Measurements from ENCODE around the gene PLA2G2D.
A peak's percentile ranks its signal among the peaks of the same experiment; 100 is the strongest.

Gene PLA2G2D

DNA sequence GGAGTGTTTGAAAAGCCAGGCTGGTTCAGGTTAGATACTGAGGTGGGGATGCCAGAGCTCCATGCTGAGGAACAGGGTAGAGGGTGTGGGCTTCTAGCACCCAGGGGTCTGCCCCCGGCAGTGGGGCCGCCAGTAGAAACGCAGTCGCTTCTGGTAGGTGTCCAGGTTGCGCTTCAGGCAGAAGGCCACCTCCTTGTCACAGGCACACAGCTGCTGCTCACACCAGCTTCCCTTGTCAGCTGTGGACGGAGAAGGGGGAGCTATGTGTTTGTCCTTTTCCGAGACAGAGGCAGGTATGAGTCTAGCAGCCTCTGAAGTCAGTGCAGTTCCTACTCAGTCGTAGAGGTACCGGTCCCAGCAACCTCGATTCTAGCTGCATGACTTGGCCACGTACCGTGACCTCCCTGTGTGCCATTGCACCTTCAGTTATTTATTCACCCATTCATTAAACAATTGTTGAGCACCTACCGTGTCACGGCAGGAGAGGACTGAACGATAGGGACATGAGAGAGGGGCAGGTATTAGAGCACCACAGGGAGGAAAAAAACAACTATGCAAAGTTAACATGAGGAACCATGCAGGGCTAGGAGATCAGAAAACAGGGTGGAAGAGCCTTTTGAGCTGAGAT lies 5.2 kb downstream of the PLA2G2D start:
- no peak for DNase-seq (ENCODE audit: low spot score)

DNA sequence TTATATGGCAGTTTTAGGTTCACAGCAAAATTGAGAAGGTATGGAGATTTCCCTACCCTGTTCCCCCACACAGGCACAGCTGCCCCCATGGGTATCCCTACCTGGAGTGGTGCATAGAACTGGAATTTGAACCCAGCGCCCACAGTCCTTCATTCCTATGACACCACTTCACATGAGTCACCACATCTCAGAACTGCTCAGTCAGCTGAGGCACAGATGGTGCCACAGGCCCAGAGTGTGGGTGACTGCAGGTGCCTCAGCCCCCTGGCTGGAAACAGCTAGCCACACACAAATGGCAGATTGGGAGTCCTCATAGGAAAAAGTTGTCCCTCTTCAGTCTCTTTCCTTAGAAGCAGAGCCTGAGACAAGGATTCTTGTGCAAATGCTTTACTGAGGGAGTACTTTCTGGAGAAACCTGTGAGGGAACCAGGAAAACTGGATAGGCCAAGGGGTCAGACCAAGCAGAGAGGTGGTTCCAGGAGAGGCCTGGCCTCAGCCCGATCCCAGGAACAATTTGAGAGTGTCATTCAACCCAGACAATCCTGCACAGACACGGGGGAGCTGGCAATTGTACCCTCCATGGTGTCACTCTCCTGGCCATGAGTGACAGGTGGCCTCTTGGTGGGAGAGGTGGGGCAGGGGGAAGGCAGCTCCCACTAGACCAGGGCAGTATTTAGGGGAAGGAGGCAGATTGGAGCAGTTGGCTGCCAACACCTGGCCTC lies 6.9 kb downstream of the PLA2G2D start:
- no peak for DNase-seq (ENCODE audit: low spot score)

DNA sequence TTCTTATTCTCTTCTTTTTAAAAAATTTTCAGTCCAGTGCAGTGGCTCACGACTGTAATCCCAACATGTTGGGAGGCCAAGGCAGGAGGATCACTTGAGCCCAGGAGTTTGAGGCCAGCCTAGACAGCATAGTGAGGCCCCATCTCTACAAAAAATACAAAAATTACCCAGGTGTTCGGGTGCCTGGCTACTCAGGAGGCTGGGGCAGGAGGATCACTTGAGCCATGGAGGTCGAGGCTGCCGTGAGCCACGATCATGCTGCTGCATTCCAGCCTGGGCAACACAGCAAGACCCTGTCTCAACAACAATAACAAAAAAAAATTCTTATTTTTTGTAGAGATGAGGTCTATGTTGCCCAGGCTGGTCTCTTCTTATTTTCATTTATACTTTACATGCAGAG lies 7.9 kb downstream of the PLA2G2D start:
- no peak for DNase-seq (ENCODE audit: low spot score)

DNA sequence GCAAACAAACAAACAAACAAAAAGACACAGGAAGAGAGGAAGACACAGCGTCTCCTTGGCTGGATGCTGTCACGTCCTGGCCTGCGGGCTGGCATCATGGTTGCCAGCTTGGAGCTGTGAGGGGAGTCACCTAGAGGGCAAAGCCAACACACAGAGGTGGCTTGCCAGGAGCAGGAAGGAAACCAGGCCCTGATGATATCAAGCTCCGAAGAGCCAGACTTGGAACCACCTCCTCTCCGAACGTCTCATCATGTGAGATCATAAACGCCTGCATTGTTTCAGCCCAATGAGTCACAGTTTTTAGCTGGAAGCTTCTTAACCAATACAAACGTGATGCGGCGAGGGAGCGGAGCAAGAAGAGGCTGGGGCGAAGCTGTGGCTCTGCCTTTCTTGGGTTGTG lies 8.7 kb downstream of the PLA2G2D start:
- no peak for DNase-seq (ENCODE audit: low spot score)

DNA sequence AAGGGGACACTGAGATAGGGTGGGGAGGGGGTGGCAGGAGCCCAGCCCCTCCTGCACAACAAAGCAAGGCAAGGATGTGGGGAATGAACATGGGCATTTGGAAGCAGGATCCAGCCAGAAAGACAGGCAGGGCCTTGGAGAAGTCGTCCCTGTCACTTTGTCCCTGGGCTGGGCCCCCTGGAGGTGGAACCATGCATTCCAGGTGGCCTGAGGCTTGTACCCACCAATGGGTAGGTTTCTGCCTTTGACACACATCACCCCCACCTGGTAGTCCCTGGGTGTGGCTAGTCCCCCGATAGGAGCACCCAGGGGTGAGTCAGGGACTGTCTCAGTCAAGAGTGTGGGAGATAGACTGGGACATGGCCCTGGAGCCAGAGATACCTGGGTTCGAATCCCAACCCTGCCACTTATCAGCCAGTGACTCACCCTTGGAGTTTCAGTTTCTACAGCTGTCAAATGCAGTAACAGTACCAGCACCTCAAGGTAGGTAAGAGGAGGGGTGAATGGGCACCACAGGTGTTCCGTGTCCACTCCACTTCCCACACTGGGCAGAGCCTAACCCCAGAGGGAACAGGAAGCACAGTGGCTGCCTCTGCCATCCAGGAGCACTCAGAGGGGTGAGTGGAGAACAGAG lies 10.0 kb downstream of the PLA2G2D start:
- DNase-seq (ENCODE audit: low spot score): no peak

DNA sequence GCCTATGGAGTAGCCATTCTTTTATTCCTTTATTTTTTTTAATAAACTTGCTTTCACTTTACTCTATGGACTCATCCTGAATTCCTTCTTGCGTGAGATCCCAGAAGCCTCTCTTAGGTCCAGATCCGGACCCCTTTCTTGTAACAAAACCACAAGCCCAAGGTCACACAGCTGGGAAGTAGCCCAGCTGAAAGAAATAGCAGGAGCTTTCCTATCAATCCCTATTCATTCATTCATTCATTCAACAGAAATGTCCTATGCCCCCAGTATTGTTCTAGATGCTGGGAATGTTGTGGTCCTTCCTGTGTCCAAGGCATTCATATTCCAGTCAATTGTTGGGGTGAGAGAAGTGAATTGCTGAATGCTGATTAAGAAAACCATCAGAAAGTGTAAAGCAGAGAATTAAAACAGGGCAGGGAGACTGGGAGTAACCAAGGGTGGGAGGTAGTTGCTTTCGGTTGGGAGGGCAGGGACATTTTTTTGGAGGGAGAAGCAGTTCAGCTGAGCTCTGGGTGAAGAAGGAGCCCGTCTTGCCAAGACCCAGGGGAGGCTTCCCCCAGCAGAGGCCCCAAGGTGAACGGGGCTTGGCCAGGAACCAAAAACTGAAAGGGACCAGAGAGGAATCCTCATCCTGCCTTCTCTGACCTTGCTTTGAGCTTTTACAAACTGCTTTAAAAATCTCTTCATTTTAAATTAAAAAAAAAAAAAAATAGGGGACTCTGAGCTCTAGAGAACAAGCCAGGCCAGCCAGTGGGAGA lies 10.8 kb downstream of the PLA2G2D start:
- DNase-seq (ENCODE audit: low spot score): no peak

DNA sequence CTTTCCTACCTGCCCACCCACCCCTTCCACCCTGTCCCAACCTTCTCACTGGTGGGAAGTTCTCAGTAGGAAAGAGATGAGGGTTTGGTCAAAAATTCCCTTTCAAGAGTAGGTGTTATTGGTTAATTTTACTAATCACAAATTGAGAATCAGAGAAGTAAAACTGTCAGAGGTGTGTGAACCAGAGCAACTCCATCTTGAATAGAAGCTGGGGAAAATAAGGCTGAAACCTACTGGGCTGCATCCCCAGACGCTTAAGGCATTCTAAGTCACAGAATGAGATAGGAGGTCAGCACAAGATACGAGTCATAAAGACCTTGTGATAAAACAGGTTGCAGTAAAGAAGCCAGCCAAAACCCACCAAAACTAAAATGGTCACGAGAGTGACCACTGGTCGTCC lies 11.5 kb downstream of the PLA2G2D start:
- no peak for DNase-seq (ENCODE audit: low spot score)

DNA sequence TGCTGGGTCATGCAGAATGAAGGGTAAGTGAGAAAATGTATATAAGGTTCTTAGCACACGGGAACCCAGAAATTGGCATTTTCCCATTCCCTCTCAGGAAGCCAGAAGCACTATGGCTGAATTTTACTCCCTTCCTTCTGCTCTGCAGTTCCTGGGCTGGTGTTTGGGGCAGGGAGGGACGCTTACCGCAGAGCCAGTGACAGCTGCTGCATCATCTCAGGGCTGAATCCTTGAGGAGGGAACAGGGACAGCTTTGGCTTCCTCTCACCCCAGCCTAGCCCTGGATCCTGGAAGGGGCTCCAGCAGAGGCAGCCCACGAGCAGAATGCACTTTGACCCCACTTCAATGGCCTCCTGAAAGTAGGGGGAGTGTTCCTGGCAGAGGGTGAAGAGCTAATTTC lies 12.0 kb downstream of the PLA2G2D start:
- DNase-seq (ENCODE audit: low spot score): no peak

DNA sequence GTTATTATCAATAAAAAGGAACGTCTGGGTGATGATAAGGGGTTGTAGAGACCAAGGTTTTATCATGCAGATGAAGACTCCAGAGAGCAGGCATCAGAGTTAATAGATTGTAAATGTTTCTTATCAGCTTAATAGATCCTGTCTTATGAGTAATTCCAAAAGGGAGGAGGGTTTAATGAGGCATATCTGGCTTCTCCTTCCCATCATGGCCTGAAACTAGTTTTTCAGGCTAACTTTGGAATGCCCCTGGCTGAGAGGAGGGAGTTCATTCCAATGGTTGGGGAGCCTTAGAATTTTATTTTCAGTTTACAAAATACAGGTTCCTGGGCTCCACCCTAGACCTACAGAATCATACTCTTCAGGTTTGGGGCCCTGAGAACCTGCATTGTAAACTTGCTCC lies 13.5 kb downstream of the PLA2G2D start:
- DNase-seq (ENCODE audit: low spot score): no peak

DNA sequence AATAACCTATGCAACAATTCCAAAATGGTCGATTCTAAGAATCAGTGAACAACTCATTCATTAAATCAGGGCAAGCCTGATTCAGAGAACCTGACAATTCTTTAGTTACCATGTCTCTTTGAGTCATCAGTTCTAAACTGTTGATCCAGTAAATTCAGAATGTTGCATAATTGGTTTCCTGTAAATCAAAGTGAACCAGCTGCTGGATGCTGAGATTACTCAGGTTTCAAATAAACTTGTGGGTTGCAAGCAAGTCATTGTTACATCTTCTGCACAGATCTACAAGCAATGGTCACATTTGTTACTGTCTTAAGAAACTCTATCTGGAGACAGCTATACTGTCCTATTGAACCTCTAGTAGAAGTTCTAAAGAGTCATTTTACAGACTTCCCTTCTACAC lies 16.5 kb downstream of the PLA2G2D start:
- no peak for DNase-seq (ENCODE audit: low spot score)

DNA sequence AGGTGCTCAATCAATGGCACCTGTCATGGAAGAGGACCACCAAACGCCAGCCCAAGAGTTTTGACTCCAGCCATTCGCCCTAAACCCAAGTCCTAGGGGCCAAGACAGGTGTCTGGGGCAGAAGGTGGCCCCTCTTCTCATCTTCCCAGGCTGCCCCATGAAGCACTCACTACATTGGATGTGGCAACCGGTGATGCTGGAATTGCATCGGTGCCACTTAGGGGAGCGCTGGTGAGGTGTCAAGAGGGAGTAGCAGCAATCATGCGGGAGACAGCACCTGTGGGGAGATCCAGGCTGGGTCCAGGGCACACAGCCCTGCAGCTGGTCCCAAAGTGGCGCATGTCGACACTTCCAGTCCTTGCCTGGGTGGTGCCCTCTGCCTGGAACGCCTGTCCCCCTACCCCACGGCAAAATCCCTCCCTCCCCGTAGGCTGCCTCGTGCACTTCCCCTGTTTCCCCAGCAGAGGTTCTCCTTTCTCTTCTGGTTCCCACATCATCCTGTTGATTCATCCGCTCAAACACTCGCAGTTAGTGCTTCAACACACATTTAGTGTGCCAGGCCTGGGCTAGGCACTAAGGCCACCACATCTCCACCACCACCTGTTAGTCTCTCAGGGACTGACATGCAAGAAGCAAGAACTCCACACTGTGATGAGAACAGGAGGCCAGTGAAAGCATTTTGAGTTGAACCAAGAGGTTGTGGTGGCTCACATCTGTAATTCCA lies 18.5 kb downstream of the PLA2G2D start:
- peak; percentile 17 for DNase-seq (ENCODE audit: low spot score)

DNA sequence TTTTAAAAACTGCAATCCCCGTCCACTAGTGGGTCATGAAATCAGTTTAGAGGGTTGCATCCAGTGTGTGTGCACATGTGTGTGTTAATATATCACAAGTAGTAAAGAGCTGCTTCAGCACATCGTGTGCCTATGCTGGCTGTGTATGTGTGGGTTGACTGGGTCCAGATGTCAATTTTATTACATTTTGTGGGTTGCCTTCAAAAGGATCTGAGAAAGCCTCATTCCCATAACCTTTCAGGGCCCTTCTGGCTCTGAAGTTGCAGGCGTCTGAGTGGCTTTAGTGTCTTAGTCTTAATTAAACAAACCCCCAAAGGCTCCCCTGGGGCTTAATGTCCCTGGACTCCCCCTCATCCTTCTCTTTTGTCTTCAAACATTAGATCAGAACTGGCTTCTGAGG lies 19.8 kb downstream of the PLA2G2D start:
- DNase-seq (ENCODE audit: low spot score): no peak

DNA sequence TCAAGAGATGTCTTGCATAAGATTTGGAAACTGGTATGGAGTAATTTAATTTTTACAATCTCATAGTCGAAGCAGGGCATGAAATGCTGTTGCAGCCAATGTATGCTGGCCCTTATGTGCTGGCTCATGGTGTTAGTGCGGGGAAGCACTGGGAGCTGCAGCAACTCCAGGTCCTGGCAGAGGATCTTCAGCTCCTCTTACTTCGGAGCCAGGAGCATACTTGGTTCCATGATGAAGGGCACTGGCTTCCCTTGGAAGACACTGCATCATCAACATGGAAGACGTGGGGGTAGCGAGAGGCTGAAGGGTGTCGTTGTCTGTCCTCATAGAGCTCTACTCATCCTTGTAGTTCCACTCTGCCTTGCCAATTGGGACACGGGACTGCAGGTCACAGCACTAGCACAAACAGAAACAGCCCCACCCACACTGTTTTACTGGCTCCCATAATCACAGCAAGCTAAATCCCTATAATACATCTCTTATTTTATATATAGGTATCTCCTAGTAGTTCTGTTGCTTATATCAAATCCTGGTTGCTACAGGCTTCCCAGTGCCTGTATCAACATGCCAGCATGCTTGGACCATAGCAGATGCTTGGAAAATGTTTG lies 22.4 kb downstream of the PLA2G2D start:
- DNase-seq (ENCODE audit: low spot score): no peak

DNA sequence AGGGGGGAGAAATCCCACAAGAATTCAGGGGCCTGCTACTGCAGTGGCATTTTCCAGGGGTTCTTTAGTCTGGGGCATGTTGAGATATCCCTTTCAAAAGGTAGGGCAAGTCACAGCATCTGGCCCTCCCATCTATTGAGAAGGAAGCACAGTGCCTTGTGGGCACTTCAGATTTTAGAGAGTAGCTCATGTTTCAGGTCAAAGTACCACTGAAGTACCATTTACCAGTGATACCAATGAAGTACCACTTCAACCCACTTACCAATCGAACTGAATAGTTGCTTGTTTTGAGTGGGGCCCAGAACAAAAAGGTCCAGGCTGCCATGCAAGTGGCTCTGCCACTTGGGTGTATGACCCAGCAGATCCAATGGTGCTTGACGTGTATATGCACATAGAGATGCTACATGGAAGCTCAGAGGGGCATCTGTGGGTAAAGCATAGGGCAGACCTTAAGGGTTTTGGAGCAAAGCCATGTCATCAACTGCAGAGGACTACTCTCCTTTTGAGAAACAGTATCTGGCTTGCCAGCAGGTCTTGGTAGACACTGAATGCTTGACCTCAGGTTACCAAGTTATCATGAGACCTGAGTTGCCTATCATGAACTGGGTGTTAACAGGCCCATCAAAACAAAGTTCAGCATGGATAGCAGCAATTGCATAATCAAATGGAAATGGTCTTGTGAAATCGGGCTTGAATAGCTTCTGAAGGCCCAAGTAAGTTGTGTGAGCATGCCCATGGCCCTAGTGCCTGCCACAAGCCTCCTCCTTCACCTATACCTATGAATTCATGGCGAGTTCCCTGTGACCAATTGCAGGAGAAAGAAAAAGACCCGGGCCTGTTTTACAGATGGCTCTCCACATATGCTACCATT lies 23.5 kb downstream of the PLA2G2D start:
- DNase-seq (ENCODE audit: low spot score): no peak

DNA sequence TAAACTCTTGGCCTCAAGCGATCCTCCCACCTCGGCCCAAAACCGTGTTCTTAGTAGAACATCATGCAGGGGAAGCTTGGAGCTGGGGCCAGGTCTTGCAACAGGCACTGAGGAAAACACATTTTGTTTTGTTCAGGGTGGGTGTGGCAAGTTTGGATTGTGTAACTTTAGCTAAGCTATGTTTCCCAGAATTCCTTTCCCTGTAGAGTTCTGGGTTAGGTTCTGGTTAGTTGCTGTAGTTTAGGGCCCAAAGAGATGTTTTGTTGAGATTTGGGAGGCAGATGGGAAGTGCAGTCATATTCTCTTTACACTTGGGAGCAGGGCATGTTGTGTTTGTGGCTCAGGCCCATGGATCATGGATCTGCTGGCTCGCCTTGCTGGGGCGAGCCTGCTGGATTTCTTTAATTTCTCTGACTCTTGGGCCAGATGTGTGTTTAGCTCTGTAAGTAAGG lies 25.4 kb downstream of the PLA2G2D start:
- DNase-seq (ENCODE audit: low spot score): no peak

DNA sequence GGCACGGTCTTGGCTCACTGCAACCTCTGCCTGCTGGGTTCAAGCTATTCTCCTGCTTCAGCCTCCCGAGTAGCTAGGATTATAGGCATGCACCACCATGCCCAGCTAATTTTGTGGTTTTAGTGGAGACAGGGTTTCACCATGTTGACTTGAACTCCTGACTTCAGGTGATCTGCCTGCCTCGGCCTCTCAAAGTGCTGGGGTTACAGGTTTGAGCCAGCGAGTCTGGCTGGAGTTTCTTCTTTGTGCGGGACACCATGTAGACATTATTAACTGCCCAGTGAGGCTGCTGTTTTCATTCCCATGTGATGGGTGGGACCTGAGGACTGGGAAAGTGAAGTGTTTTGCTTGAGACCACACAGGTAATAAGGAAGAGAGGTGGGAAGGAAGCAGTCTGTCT lies 26.0 kb downstream of the PLA2G2D start:
- DNase-seq (ENCODE audit: low spot score): no peak

DNA sequence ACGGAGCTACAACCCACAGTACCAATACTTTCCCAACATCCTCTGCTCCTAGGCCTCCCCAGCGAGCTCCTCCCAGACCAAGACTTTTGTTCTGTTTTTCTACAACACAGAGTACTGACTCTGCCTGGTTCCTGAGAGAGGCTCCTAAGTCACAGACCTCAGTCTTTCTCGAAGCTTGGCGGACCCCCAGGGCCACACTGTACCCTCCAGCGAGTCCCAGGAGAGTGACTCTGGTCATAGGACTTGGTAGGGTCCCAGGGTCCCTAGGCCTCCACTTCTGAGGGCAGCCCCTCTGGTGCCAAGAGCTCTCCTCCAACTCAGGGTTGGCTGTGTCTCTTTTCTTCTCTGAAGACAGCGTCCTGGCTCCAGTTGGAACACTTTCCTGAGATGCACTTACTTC lies 28.7 kb downstream of the PLA2G2D start:
- no peak for DNase-seq (ENCODE audit: low spot score)

DNA sequence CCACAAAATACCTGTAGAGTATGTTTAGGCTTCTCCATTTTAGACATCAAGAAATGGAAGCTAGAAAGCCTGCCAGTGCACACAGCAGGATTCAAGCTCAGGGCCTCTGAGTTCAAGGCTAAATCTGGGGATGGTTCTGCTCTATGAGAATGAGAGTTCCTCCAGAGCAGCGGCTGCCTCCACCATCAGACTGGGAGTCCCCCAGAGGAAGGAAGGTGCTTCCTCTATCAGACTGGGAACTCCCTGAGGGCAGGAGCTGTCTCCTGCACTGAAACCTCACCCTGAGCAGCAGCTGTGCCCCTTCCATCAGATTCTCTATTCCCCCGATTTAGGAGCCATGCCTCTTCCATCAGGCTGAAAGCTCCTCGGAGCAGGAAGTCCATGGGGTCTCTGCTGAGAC lies 29.2 kb downstream of the PLA2G2D start:
- DNase-seq (ENCODE audit: low spot score): no peak

DNA sequence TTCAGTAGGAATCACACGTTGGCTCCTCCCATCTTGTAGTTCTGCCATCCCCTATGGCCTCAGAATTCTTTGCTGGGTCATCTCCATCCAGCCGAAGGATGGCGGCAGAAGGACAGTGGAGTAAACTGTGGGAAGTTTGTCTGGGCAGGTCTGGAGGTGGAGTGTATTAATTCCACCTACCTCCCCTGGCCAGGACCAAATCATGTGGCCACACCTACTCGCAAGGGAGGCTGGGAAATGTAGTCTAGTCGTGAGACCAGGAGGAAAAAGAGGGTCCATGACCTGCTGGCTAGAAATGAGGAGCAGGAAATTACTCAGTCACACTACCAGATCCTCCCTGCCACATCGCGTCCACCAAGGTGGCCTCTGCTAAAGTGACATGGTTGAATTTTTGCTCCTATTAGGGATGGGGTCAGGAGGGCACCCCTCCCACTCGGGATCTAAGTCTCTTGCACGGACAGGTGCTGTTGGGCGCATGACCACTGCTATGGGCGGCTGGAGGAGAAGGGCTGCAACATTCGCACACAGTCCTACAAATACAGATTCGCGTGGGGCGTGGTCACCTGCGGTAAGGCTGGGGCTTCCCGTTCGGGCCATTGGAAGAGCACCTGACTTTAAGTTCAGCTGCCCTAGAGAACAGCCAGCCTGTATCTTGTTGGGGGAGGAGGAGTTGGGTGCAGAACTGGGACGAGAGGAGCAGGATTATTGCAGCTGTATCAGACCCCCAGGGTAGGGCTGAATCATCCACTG lies 29.8 kb downstream of the PLA2G2D start:
- DNase-seq (ENCODE audit: low spot score): no peak

DNA sequence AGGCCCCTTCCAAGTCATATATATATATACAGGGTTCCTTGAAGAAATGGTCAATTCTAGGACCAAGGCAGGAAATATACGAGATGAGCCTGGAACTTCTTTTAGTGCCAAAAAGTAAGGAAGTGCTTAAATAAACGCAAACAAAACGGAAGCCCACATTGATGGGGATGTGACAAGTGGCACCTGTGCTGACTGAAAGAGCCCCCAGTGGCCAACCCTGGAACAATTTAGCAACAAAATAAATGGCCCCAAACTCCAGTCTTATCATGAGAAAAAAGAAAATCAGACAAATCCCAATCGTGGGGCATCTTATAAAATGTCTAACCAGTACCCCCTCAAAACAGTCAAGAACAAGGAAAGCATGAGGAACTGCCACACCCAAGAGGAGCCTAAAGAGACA lies 31.7 kb downstream of the PLA2G2D start:
- DNase-seq (ENCODE audit: low spot score): no peak

All from CD4-positive, alpha-beta T cell treated with Interleukin-15 for 4 hours (primary cell).